LNCaP clone FGC (cell line): Measurements from ENCODE around the gene CCL4.

Source experiments
- DNase-seq: peaks from one replicate; pipeline ENCODE4 v3.0.0-alpha.2; 2011; ENCODE audit warnings: low read depth
- H3K4me3 ChIP-seq: 2 replicates; pipeline ENCODE4 v1.5.1; 2011; ENCODE audit warnings: mild to moderate bottlenecking, low read depth, low read length, control low read depth
- CTCF ChIP-seq: IDR thresholded peaks from 2 replicates; pipeline ENCODE4 v1.5.1; 2012; ENCODE audit warnings: mild to moderate bottlenecking; ENCODE audit not compliant: control insufficient read depth, insufficient read depth; ENCODE audit errors: extremely low read depth

The CCL4 gene

GRCh38 chr17:36132421-36132831, 28.8 kb downstream of the CCL4 start:
- no peak for TF ChIP-seq CTCF
- no peak for DNase-seq
- H3K4me3 ChIP-seq, result no peak overlapping the region

- no peak for TF ChIP-seq CTCF
- no peak overlapping the region for H3K4me3 ChIP-seq
- DNase-seq, result peak; percentile 42
Measured at GRCh38 chr17:36133602-36134236, 30.1 kb downstream of the CCL4 start.

DNA sequence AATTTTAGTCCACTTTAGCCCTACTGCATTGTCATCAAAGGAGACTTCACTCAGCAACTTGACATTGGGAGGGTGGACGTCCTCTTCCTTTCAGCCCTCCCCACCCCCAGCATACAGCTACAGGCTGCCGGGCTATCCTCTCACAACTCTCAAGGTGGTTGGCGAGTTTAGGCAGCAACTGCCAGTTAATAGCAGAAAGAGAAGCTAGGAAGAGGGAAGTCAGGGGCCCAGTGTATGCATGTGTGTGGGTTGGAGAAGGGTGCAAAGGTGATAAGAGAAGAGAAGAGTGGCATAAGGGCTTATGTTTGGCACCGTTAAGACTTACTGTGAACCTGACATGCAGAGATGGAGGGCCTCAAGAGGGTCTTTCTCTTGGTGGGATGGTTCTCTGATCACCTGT, 31.8 kb downstream of the CCL4 start:
- H3K4me3 ChIP-seq, result no peak overlapping the region
- no peak for TF ChIP-seq CTCF
- no peak for DNase-seq

- no peak for TF ChIP-seq CTCF
Measured at GRCh38 chr17:36136036-36136435, 32.4 kb downstream of the CCL4 start.

GRCh38 chr17:36136439-36136838, 32.8 kb downstream of the CCL4 start:
- no peak for DNase-seq
- TF ChIP-seq CTCF, result no peak

More at GRCh38 chr17:36136036-36136435, 32.4 kb downstream of the CCL4 start:
- no peak overlapping the region for H3K4me3 ChIP-seq
- no peak for DNase-seq

GRCh38 chr17:36142235-36142634, 38.6 kb downstream of the CCL4 start:
- no peak for DNase-seq
- no peak overlapping the region for H3K4me3 ChIP-seq
- TF ChIP-seq CTCF, result no peak

More at GRCh38 chr17:36136439-36136838, 32.8 kb downstream of the CCL4 start:
- no peak overlapping the region for H3K4me3 ChIP-seq

DNA sequence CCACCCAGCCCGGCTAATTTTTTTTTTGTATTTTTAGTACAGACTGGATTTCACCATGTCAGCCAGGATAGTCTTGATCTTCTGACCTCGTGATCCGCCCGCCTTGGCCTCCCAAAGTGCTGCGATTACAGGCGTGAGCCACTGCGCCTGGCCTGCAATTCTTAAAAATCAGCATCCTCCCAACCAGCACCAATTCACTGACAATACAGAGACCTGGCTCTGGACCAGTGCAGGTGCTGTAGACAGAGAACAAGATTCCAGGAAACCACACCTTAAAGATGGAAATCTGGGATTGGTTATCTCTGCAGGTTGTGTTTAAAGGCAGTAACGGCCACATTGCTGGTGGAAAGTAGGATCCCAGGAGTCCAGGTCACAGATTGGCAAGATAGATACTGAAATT, 39.2 kb downstream of the CCL4 start:
- no peak for TF ChIP-seq CTCF
- H3K4me3 ChIP-seq, result no peak overlapping the region
- no peak for DNase-seq
